Measurements from ENCODE around the gene COPA. TPM values are rescaled to one million over a fixed set of nuclear protein-coding genes. Genes with fewer than 3 reads are reported as not detected.

The COPA gene
- total RNA-seq, 1 donor from 2014 or later, result 180 TPM

DNA sequence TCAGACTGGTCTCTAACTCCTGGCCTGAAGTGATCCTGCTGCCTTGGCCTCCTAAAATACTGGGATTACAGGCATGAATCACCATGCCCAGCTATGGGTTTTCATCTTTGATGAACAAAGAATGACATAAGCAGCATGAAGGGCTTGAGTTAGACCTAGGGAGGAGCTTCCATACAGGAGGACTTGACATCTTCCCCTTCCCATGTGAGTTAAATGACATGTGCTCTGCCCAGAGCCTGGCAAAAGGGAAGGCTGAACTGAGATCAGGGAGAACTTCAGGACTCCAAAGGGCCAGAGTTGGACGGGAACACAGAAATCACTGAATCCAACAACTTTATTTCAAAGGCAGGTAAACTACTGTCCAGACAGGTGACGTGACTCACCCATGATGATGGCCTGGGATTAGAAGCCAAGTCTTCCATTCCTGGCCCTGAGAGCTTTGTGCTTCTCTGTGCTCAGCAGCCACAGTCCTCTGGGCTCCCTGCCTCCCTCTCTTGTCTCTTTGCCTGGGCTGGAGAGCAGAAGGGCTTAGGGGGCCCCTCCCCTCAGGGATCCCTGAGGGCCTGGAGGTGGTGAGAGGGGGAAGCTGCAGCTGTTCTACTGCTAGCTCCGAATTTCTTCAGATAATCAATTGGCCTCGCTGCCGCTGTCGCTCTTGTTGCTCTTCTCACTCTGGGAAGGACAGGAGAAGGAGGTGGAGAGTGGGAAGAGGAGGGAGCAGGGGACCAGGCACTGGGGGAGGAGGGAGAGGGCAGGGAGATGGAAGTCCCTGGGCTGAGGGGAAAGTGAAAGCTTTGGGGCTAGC is 31.5 kb upstream of the COPA start:
- TF ChIP-seq, protein P1, sequence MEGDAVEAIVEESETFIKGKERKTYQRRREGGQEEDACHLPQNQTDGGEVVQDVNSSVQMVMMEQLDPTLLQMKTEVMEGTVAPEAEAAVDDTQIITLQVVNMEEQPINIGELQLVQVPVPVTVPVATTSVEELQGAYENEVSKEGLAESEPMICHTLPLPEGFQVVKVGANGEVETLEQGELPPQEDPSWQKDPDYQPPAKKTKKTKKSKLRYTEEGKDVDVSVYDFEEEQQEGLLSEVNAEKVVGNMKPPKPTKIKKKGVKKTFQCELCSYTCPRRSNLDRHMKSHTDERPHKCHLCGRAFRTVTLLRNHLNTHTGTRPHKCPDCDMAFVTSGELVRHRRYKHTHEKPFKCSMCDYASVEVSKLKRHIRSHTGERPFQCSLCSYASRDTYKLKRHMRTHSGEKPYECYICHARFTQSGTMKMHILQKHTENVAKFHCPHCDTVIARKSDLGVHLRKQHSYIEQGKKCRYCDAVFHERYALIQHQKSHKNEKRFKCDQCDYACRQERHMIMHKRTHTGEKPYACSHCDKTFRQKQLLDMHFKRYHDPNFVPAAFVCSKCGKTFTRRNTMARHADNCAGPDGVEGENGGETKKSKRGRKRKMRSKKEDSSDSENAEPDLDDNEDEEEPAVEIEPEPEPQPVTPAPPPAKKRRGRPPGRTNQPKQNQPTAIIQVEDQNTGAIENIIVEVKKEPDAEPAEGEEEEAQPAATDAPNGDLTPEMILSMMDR (IDR thresholded peaks at IDR 0.05; ENCODE audit: unreplicated experiment), result no peak
- H3K4me3 Mint-ChIP-seq, result no peak overlapping the region
- no peaks in the 10 kb centered on the region for H3K9me3 Mint-ChIP-seq
- H3K4me1 Mint-ChIP-seq, result peaks cover 11% of the 10 kb centered on the region
- H3K36me3 Mint-ChIP-seq, result no peaks in the 10 kb centered on the region
- H3K27me3 Mint-ChIP-seq (ENCODE audit: low read depth), result peaks cover 6% of the 10 kb centered on the region
- no peak for DNase-seq (ENCODE audit: low spot score in 2 of 2, unreplicated experiment in 2 of 2)
- H3K27ac Mint-ChIP-seq, result no peak overlapping the region

DNA sequence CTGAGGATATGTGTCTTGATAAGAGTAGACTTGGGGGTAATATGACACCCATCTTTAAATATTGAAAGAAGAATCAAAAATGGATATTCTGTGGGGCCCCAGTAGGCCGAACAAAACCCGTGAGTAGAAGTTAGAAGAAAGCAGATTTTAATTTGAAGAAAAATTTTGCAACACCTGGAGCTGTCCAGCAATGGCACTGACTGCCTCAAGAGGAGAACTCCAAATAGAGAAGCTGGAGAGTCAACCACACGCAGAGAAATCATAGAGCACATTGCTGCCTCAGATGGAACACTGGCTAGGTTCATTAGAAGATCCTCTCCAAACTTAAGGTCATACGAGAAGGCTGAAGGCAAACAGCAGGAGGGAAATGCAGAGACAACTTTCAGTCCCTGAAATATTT is 30.6 kb upstream of the COPA start:
- H3K27me3 Mint-ChIP-seq (ENCODE audit: low read depth), result peaks cover under 1% of the 10 kb centered on the region
- no peak overlapping the region for H3K4me3 Mint-ChIP-seq
- DNase-seq (ENCODE audit: low spot score in 2 of 2, unreplicated experiment in 2 of 2), result no peak
- no peaks in the 10 kb centered on the region for H3K36me3 Mint-ChIP-seq
- peaks cover 11% of the 10 kb centered on the region for H3K4me1 Mint-ChIP-seq
- TF ChIP-seq, protein P1 (IDR thresholded peaks at IDR 0.05; ENCODE audit: unreplicated experiment), result no peak
- no peak overlapping the region for H3K27ac Mint-ChIP-seq
- no peaks in the 10 kb centered on the region for H3K9me3 Mint-ChIP-seq

DNA sequence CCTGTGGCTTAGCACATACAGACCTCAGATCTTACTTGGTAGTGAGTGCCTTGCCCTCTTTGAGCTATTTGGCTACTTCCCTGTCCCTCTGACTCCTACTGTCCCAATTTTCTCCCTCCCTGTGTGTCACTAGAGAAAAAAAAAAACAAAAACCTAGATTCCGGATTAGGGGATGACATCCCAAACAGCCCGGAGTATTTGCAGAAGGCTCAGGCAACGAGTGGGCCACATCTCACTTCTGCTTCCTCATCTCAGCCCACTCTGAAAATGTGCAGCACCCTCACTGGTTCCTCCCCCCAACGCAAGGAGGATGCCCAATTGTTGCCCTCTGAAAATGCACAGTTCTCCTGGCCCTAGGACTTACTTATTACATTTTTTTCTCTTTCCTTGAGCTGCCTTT is 28.7 kb upstream of the COPA start:
- Mint-ChIP-seq H3K9me3 (no peaks in the 10 kb centered on the region), H3K27ac (no peak overlapping the region), H3K4me1 (peaks cover 11% of the 10 kb centered on the region), H3K4me3 (no peak overlapping the region), H3K27me3 (ENCODE audit: low read depth) (peaks cover 2% of the 10 kb centered on the region), H3K36me3 (no peaks in the 10 kb centered on the region)
- TF ChIP-seq, protein P1 (IDR thresholded peaks at IDR 0.05; ENCODE audit: unreplicated experiment), result no peak
- no peak for DNase-seq (ENCODE audit: low spot score in 2 of 2, unreplicated experiment in 2 of 2)

DNA sequence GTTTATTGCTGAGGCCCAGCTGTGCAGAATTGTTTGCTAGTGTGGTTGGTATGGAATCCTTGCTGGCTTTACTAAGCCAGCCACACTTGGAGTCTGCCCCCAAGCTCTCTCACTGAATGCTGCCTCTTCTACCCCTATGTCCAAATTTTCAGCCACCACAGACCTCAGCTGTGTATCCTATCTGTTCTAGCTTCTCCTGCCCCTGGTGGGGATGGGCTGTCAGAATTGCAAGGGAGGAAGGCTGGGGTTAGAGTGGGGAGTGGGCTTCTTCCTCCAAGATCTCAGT is 28.2 kb upstream of the COPA start:
- Mint-ChIP-seq H3K4me3 (no peak overlapping the region), H3K27me3 (ENCODE audit: low read depth) (peaks cover 2% of the 10 kb centered on the region), H3K4me1 (peaks cover 9% of the 10 kb centered on the region), H3K9me3 (no peaks in the 10 kb centered on the region), H3K27ac (no peak overlapping the region), H3K36me3 (no peaks in the 10 kb centered on the region)
- TF ChIP-seq, protein P1 (IDR thresholded peaks at IDR 0.05; ENCODE audit: unreplicated experiment), result no peak
- DNase-seq (ENCODE audit: low spot score in 2 of 2, unreplicated experiment in 2 of 2), result no peak

DNA sequence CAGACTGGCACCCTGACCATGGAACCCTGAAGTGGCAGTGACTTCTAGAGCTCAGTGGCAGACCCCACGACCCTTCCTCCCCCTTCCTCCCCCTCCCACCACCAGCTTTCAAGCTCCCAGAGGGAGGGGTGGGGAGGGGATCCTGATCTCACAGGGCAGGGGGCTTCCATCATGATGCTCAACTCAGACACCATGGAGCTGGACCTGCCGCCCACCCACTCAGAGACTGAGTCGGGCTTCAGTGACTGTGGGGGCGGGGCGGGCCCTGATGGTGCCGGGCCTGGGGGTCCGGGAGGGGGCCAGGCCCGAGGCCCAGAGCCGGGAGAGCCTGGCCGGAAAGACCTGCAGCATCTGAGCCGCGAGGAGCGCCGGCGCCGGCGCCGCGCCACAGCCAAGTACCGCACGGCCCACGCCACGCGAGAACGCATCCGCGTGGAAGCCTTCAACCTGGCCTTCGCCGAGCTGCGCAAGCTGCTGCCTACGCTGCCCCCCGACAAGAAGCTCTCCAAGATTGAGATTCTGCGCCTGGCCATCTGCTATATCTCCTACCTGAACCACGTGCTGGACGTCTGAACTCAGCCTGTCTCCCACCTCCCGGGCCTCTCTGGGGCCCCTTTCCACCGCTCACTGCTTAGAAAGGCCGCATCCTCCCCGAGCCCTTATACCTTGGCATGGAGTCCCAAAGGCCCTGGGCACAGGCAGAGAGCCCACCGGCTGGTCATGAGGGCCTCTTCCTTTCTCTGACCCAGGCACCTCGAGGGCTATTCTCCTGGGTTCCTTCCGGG is 27.7 kb upstream of the COPA start:
- no peaks in the 10 kb centered on the region for H3K9me3 Mint-ChIP-seq
- no peaks in the 10 kb centered on the region for H3K36me3 Mint-ChIP-seq
- DNase-seq (ENCODE audit: low spot score in 2 of 2, unreplicated experiment in 2 of 2), result no peak
- TF ChIP-seq, protein P1 (IDR thresholded peaks at IDR 0.05; ENCODE audit: unreplicated experiment), result no peak
- no peak overlapping the region for H3K4me3 Mint-ChIP-seq
- H3K27me3 Mint-ChIP-seq (ENCODE audit: low read depth), result peaks cover 2% of the 10 kb centered on the region
- H3K4me1 Mint-ChIP-seq, result peaks cover 6% of the 10 kb centered on the region
- H3K27ac Mint-ChIP-seq, result no peak overlapping the region

Data from mesothelial cell of epicardium (in vitro differentiated cells).